ENCODE data around the gene SEC16A.

Gene SEC16A

GRCh38 chr9:136519263-136520052, 36.6 kb upstream of the SEC16A start:
- DNase-seq = no peak

- no peak for DNase-seq
Observed at GRCh38 chr9:136518623-136519022, 35.8 kb upstream of the SEC16A start.

- DNase-seq = no peak
Observed at GRCh38 chr9:136517950-136518349, 35.1 kb upstream of the SEC16A start.

GRCh38 chr9:136517012-136517743, 34.3 kb upstream of the SEC16A start:
- DNase-seq = no peak

- no peak for DNase-seq
Observed at GRCh38 chr9:136516191-136516654, 33.4 kb upstream of the SEC16A start.

- DNase-seq = no peak
Observed at GRCh38 chr9:136515276-136515675, 32.4 kb upstream of the SEC16A start.

- no peak for DNase-seq
Observed at GRCh38 chr9:136514022-136514714, 31.3 kb upstream of the SEC16A start.

- DNase-seq = no peak
Observed at GRCh38 chr9:136513191-136513590, 30.4 kb upstream of the SEC16A start.

- DNase-seq = no peak
Observed at GRCh38 chr9:136512651-136513071, 29.8 kb upstream of the SEC16A start.

GRCh38 chr9:136511670-136512592, 29.1 kb upstream of the SEC16A start:
- no peak for DNase-seq

- DNase-seq = no peak
Observed at GRCh38 chr9:136511144-136511669, 28.4 kb upstream of the SEC16A start.

GRCh38 chr9:136510561-136510960, 27.7 kb upstream of the SEC16A start:
- DNase-seq = no peak

- DNase-seq = no peak
Observed at GRCh38 chr9:136509549-136509948, 26.7 kb upstream of the SEC16A start.

- no peak for DNase-seq
Observed at GRCh38 chr9:136508729-136509500, 26.1 kb upstream of the SEC16A start.

- DNase-seq = no peak
Observed at GRCh38 chr9:136507992-136508375, 25.1 kb upstream of the SEC16A start.

- no peak for DNase-seq
Observed at GRCh38 chr9:136507221-136507991, 24.6 kb upstream of the SEC16A start.

GRCh38 chr9:136506425-136506824, 23.6 kb upstream of the SEC16A start:
- no peak for DNase-seq

GRCh38 chr9:136505406-136506403, 22.9 kb upstream of the SEC16A start:
- DNase-seq = no peak
